ENCODE data around the gene TMEM223. TPM values are rescaled to one million over a fixed set of nuclear protein-coding genes. Genes with fewer than 3 reads are reported as not detected.

The TMEM223 gene
- total RNA-seq, 4 donors from 2014 or later = 13.7 to 17.9 (median 15.8) TPM

GRCh38 chr11:62805961-62806441, 14.2 kb upstream of the TMEM223 start:
- peak overlapping the region; percentile 94 to 98 (median 95) for H3K27ac ChIP-seq (replicated peaks in 1 of 4)
- no peaks in the 10 kb centered on the region for H3K9me3 ChIP-seq
- 24% methylated on average over 12 of the region's 12 CpGs for WGBS
- H3K36me3 ChIP-seq = peaks cover 18 to 38% (median 34%) of the 10 kb centered on the region in 4 donors
- no peak for DNase-seq (ENCODE audit: extremely low spot score)
- H3K4me1 ChIP-seq = peaks cover 29 to 44% (median 32%) of the 10 kb centered on the region in 4 donors
- H3K27me3 ChIP-seq = no peaks in the 10 kb centered on the region
- H3K4me3 ChIP-seq = peak overlapping the region; percentile 83 to 99 (median 94)
- no peak for TF ChIP-seq CTCF (IDR thresholded peaks at IDR 0.05)
- no peak for TF ChIP-seq EP300 (IDR thresholded peaks at IDR 0.05)
- no peak for TF ChIP-seq POLR2A (IDR thresholded peaks at IDR 0.05; ENCODE audit: low read depth)
- TF ChIP-seq POLR2AphosphoS5 (IDR thresholded peaks at IDR 0.05) = no peak
- intact Hi-C loops (cut with DNase I) = loop anchor here (2.0 kb wide), 1 partner anchor 25 kb away; no protein-coding TSS in a partner anchor

DNA sequence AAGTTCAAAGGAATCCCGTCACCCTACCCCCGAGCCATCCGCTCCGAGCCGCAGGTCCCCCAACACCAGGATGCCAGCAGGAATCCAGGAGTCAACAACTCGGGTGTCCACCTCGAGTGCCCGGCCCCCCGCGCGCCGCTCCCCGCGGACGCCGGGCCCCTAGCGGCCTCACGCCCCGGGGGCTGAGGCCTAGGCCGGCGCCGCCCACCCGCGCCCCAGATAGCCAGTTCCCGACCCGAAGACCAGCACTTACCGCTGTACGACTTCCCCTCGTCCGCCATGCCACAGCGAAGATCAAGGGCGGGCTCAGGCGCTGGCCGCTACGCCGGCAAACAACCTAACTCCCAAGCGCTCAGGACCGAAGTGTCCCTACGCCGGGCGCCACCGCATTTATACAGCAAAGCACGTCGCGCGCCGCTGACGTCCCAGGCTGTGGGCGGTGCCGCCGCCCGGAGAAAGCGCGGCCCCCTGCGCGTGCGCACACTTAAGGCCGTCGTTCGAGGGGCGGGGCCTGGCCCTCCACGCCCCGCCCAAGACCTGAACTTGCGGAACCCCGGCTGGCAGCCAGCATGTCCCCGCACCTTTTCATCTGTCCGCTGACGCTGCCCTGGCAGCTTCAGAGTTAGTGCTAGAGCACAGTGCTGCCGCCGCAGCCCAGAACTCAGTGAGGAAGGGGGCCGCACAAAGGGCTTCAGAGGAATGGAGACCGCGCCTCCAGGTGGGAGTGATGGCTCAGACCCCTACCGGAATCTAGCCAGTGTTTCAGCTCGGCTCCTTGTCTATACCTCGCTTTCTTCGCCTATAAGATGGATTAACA, 13.5 kb upstream of the TMEM223 start, which contains the start of gene NXF1:
Gene NXF1 (minus strand): TSS at position 365 of the 817 bp plus-strand sequence. CDS start 84 bp downstream, at position 281.
- intact Hi-C loops (cut with DNase I) = loop anchor here (2.0 kb wide), 1 partner anchor 26 kb away; no protein-coding TSS in a partner anchor
- H3K9me3 ChIP-seq = no peaks in the 10 kb centered on the region
- TF ChIP-seq CTCF (IDR thresholded peaks at IDR 0.05) (peak in 2 of 3 experiments; percentile 3 to 37), EP300 (IDR thresholded peaks at IDR 0.05) (no peak), POLR2AphosphoS5 (IDR thresholded peaks at IDR 0.05) (peak; percentile 100), POLR2A (IDR thresholded peaks at IDR 0.05; ENCODE audit: low read depth) (peak; percentile 99)
- peaks cover 25 to 45% (median 41%) of the 10 kb centered on the region in 4 donors for H3K36me3 ChIP-seq
- WGBS = 0% methylated on average over 11 of the region's 77 CpGs
- peak within 1 kb of the TSS; percentile 94 to 98 (median 95) for H3K27ac ChIP-seq (replicated peaks in 1 of 4)
- peaks cover 29 to 44% (median 32%) of the 10 kb centered on the region in 4 donors for H3K4me1 ChIP-seq
- H3K27me3 ChIP-seq = no peaks in the 10 kb centered on the region
- peak within 1 kb of the TSS; percentile 83 to 99 (median 94) for H3K4me3 ChIP-seq
- peak; percentile 99 for DNase-seq (ENCODE audit: extremely low spot score)

DNA sequence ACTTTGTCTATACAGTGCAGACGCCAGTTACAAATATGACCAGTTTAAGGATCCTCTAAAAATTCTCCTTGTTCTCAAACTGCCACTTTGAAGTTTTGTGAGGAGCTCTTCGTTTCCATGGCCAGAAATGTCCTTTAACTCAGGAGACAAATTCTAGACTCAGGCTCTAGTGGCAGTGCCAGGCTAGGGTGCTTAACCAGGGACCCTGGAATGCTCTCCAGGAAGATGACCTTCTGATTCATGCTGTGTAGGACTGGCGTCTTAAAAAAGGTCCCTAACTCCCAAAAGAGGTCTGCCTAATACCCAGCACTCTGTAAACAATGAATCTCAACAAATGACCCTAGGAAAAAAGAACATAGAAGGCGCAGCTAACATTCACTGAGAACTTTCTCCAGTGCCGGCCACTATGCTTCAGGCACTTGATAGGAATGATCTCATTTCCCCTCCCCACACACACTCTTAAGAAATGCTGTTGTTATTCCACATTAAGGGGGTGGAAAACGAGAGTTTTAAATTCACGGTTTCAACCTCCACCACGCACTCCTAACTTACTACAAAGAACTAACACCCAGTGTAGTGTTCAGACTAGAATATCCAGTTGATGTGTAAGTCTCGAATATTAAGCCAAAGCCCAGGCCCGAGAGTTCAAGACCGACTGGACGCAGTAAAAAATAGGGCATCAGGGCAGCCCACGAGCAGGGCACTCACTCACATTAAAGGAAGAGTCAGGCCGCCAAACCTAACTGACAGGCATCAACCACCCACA, 12.7 kb upstream of the TMEM223 start:
- DNase-seq (ENCODE audit: extremely low spot score) = no peak
- intact Hi-C loops (cut with DNase I) = loop anchor here (2.0 kb wide), 1 partner anchor 26 kb away; no protein-coding TSS in a partner anchor
- TF ChIP-seq POLR2AphosphoS5 (IDR thresholded peaks at IDR 0.05) (no peak), CTCF (IDR thresholded peaks at IDR 0.05) (no peak), EP300 (IDR thresholded peaks at IDR 0.05) (no peak), POLR2A (IDR thresholded peaks at IDR 0.05; ENCODE audit: low read depth) (no peak)

DNA sequence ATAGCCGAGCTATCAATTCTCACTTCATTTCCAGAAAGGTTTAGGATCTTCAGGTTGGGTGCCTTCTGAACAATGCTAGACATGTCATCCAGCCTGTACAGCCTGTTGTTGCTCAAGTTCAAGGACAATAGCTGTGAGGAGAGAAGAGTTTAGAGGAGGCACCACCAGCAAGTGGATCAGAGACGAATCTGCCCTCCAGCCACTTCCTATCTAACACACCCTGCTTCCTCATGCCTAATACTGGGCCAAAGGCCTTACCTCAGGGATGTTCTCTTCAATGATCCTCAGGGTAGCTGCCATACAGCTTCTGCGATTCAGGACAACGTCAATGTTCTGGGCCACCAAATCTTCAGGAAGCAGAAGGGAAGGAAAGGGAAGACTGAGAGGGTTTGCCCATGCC, 9.3 kb upstream of the TMEM223 start:
- no peak for DNase-seq (ENCODE audit: extremely low spot score)
- H3K27me3 ChIP-seq = no peaks in the 10 kb centered on the region
- TF ChIP-seq EP300 (IDR thresholded peaks at IDR 0.05) = no peak
- no peak for TF ChIP-seq POLR2A (IDR thresholded peaks at IDR 0.05; ENCODE audit: low read depth)
- TF ChIP-seq CTCF (IDR thresholded peaks at IDR 0.05) = no peak
- no peak for TF ChIP-seq POLR2AphosphoS5 (IDR thresholded peaks at IDR 0.05)
- no peak overlapping the region for H3K27ac ChIP-seq (replicated peaks in 1 of 4)
- peaks cover 17 to 34% (median 25%) of the 10 kb centered on the region in 4 donors for H3K4me1 ChIP-seq
- intact Hi-C loops (cut with DNase I) = no loop called here
- WGBS = 89% methylated on average over 4 of the region's 4 CpGs
- no peak overlapping the region for H3K4me3 ChIP-seq
- H3K9me3 ChIP-seq = no peaks in the 10 kb centered on the region
- H3K36me3 ChIP-seq = peaks cover 66 to 78% (median 77%) of the 10 kb centered on the region in 4 donors

More for the DNA sequence above, 12.7 kb upstream of the TMEM223 start:
- H3K9me3 ChIP-seq = no peaks in the 10 kb centered on the region
- peak overlapping the region; percentile 83 to 99 (median 94) for H3K4me3 ChIP-seq
- H3K27ac ChIP-seq (replicated peaks in 1 of 4) = peak overlapping the region; percentile 94 to 98 (median 95)
- WGBS = 6% methylated on average over 13 of the region's 14 CpGs
- H3K4me1 ChIP-seq = peaks cover 29 to 44% (median 32%) of the 10 kb centered on the region in 4 donors
- H3K36me3 ChIP-seq = peaks cover 33 to 53% (median 49%) of the 10 kb centered on the region in 4 donors
- H3K27me3 ChIP-seq = no peaks in the 10 kb centered on the region
